GM23338 (cell line): ENCODE data around the gene VDR. TPM values are rescaled to one million over a fixed set of nuclear protein-coding genes. Genes with fewer than 3 reads are reported as not detected.

ENCODE experiments used
- ATAC-seq: fragments of 200-7000 bp; cut with Tn5 transposase; 3 replicates; pipeline ENCODE4 v1.9.1; 2020
- DNase-seq: peaks from one replicate; pipeline ENCODE4 v3.0.0-alpha.2; 2015; ENCODE audit warnings: low spot score
- H2AFZ ChIP-seq: fragments of 200-600 bp; sonication (generic); 2 replicates; pipeline ENCODE4 v1.8.0; 2016; ENCODE audit warnings: antibody characterized with exemption, mild to moderate bottlenecking, moderate library complexity
- H3F3A ChIP-seq: fragments of 200-600 bp; sonication (generic); replicated peaks from 2 replicates; pipeline ENCODE4 v1.8.0; 2017; ENCODE audit warnings: antibody characterized with exemption, mixed run types, low read depth
- H3K27ac ChIP-seq: fragments of 200-600 bp; sonication (generic); 2 replicates; pipeline ENCODE4 v1.6.1; 2016; ENCODE audit warnings: low read depth
- H3K27me3 ChIP-seq: fragments of 200-600 bp; sonication (generic); 2 replicates; pipeline ENCODE4 v1.8.0; 2016; ENCODE audit warnings: mild to moderate bottlenecking, mixed run types, moderate library complexity; ENCODE audit not compliant: insufficient read depth
- H3K36me3 ChIP-seq: fragments of 200-600 bp; sonication (generic); 2 replicates; pipeline ENCODE4 v1.8.0; 2016; ENCODE audit warnings: mild to moderate bottlenecking; ENCODE audit not compliant: insufficient read depth
- H3K4me1 ChIP-seq: fragments of 200-600 bp; sonication (generic); 2 replicates; pipeline ENCODE4 v1.8.0; 2016; ENCODE audit warnings: mild to moderate bottlenecking, moderate library complexity; ENCODE audit not compliant: insufficient read depth
- H3K4me2 ChIP-seq: fragments of 200-600 bp; sonication (generic); 2 replicates; pipeline ENCODE4 v1.7.1; 2017; ENCODE audit warnings: mixed run types
- H3K4me3 ChIP-seq: fragments of 200-600 bp; sonication (generic); 2 replicates; pipeline ENCODE4 v1.6.1; 2016; ENCODE audit warnings: mixed run types
- H3K79me2 ChIP-seq: fragments of 200-600 bp; sonication (generic); replicated peaks from 2 replicates; pipeline ENCODE4 v1.8.0; 2017; ENCODE audit warnings: mild to moderate bottlenecking; ENCODE audit not compliant: insufficient read depth
- H3K9me2 ChIP-seq: fragments of 200-600 bp; sonication (generic); 2 replicates; pipeline ENCODE4 v1.8.0; 2017; ENCODE audit not compliant: insufficient read depth
- H4K20me1 ChIP-seq: fragments of 200-600 bp; sonication (generic); replicated peaks from 2 replicates; pipeline ENCODE4 v1.8.0; 2017; ENCODE audit warnings: mild to moderate bottlenecking; ENCODE audit not compliant: insufficient read depth
- H3K27ac Mint-ChIP-seq: 2 replicates; pipeline ENCODE4 v1.8.0; 2020; ENCODE audit warnings: inconsistent platforms, mild to moderate bottlenecking, moderate library complexity, mixed read lengths
- H3K27me3 Mint-ChIP-seq: 3 replicates; pipeline ENCODE4 v1.8.0; 2022; ENCODE audit warnings: low read depth, mild to moderate bottlenecking, moderate library complexity, mixed read lengths, inconsistent platforms; ENCODE audit not compliant: insufficient read depth, poor library complexity
- H3K36me3 Mint-ChIP-seq: 3 replicates; pipeline ENCODE4 v1.8.0; 2021; ENCODE audit warnings: low read depth, mild to moderate bottlenecking, inconsistent platforms, moderate library complexity, mixed read lengths
- H3K4me1 Mint-ChIP-seq: 3 replicates; pipeline ENCODE4 v1.8.0; 2020; ENCODE audit warnings: mild to moderate bottlenecking, inconsistent platforms, mixed read lengths
- H3K4me3 Mint-ChIP-seq: 3 replicates; pipeline ENCODE4 v1.8.0; 2021; ENCODE audit warnings: moderate library complexity, mild to moderate bottlenecking, inconsistent platforms, mixed read lengths
- H3K9me3 Mint-ChIP-seq: 3 replicates; pipeline ENCODE4 v1.8.0; 2020; ENCODE audit warnings: moderate library complexity, mild to moderate bottlenecking, inconsistent platforms, mixed read lengths
- ETS1 ChIP-seq: IDR thresholded peaks from 2 replicates; pipeline ENCODE4 v1.6.1; 2016; ENCODE audit warnings: antibody characterized with exemption
- EZH2phosphoT487 ChIP-seq: fragments of 200-600 bp; sonication (generic); IDR thresholded peaks from one replicate; pipeline ENCODE4 v1.8.1; 2018; ENCODE audit warnings: antibody characterized with exemption; ENCODE audit not compliant: unreplicated experiment
- JUNB ChIP-seq: IDR thresholded peaks from one replicate; pipeline ENCODE4 v1.6.1; 2016; ENCODE audit warnings: antibody characterized with exemption; ENCODE audit not compliant: unreplicated experiment
- POLR2AphosphoS5 ChIP-seq: IDR thresholded peaks from 2 replicates; pipeline ENCODE4 v1.6.1; 2016; ENCODE audit warnings: antibody characterized with exemption, low read depth
- STAT1 ChIP-seq: IDR thresholded peaks from one replicate; pipeline ENCODE4 v1.6.1; 2016; ENCODE audit warnings: antibody characterized with exemption; ENCODE audit not compliant: unreplicated experiment
- ZNF114 ChIP-seq: fragments of 250-450 bp; sonication (Bioruptor Pico); IDR thresholded peaks from 2 replicates; pipeline ENCODE4 v1.5.0; 2020; ENCODE audit warnings: mild to moderate bottlenecking, moderate library complexity
- ZNF331 ChIP-seq: fragments of 250-450 bp; sonication (Bioruptor Pico); IDR thresholded peaks from 2 replicates; pipeline ENCODE4 v1.5.0; 2020; ENCODE audit warnings: low read depth, mild to moderate bottlenecking, moderate library complexity
- polyA plus RNA-seq: library from polyadenylated mRNA; unstranded; fragments of >200 nt; fragmentation: Nextera tagmentation; extraction: Ambion mirVana; gene quantifications from 2 replicates; pipeline ENCODE4 v1.2.1, GENCODE V29; 2016
- total RNA-seq: library from RNA; depleted of rRNA; stranded (reverse); fragments of >200 nt; shearing (Covaris generic); gene quantifications from 2 replicates; pipeline ENCODE4 v1.2.3, GENCODE V29; 2014
- TF ChIP-seq, protein P1 (sequence below): IDR thresholded peaks from one replicate; pipeline ENCODE4 v1.6.1; 2018; ENCODE audit warnings: antibody characterized with exemption; ENCODE audit not compliant: unreplicated experiment
- TF ChIP-seq, protein P2 (sequence below), 2 experiments: fragments of 200-600 bp in 1 of 2; sonication (generic) in 1 of 2; conservative IDR thresholded peaks; 2 replicates each; pipeline versions ENCODE4 v1.5.1 to v1.6.1; 2016 to 2017; ENCODE audit warnings: antibody characterized with exemption in 2 of 2, low read depth in 2 of 2, mild to moderate bottlenecking in 2 of 2, moderate library complexity in 1 of 2

Gene VDR
- total and polyA plus RNA-seq, 2 experiments from 2014 or later, result 0.37 to 1.4 TPM

- TF ChIP-seq ZNF331 (CRISPR knock-in tag), result no peak
Observed at GRCh38 chr12:47860873-47861272, 43.9 kb downstream of the VDR start (continued).

DNA sequence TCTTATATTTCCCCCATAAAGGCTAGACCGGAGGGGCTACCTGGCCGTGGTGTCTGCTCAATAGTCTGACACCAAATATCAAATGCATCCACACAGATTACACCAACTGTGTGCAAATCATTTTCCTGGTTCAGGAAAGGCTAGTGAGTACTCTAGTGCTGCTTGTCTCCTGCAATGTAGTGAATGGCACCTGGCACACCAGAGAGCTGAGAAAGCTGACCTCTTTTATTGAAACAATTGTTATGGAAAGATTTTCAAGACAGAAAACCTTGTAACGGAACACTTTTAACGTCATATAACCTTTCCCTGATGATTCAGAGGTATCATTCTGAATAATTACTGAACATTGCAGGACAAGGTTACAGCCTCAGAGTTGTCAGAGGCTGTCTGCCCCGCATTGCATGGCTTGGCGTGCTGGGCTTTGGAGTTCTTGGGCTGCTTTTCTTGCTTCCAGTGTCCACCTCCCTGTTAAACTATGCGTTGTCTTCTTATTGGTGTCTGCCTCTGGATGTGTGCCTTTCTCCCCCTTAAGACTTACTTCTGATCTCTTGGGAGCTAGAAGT lies 44.4 kb downstream of the VDR start:
- Histone ChIP-seq H3K27ac (no peak overlapping the region), H2AFZ (no peak overlapping the region), H3F3A (no peaks in the 10 kb centered on the region), H4K20me1 (no peaks in the 10 kb centered on the region), H3K4me2 (no peak overlapping the region), H3K4me3 (no peak overlapping the region), H3K27me3 (no peaks in the 10 kb centered on the region), H3K36me3 (no peaks in the 10 kb centered on the region), H3K4me1 (no peaks in the 10 kb centered on the region), H3K79me2 (no peaks in the 10 kb centered on the region), H3K9me2 (0 out of 2 replicates have a peak, but pooled peaks cover 3% of the 10 kb centered on the region)
- Mint-ChIP-seq H3K4me1 (no peaks in the 10 kb centered on the region), H3K36me3 (no peaks in the 10 kb centered on the region), H3K9me3 (no peaks in the 10 kb centered on the region), H3K4me3 (no peak overlapping the region), H3K27ac (no peak overlapping the region), H3K27me3 (peaks cover 4% of the 10 kb centered on the region)
- DNase-seq (no peak), ATAC-seq (no peak)
- no peak for TF ChIP-seq JUNB
- TF ChIP-seq ZNF331 (CRISPR knock-in tag), result no peak
- no peak for TF ChIP-seq STAT1
- no peak for TF ChIP-seq ETS1

- Mint-ChIP-seq H3K4me1 (no peaks in the 10 kb centered on the region), H3K4me3 (no peak overlapping the region), H3K36me3 (no peaks in the 10 kb centered on the region), H3K9me3 (no peaks in the 10 kb centered on the region), H3K27ac (no peak overlapping the region), H3K27me3 (peaks cover 4% of the 10 kb centered on the region)
- no peak overlapping the region for H3K4me3 ChIP-seq
- no peak for ATAC-seq
- TF ChIP-seq, protein P1, sequence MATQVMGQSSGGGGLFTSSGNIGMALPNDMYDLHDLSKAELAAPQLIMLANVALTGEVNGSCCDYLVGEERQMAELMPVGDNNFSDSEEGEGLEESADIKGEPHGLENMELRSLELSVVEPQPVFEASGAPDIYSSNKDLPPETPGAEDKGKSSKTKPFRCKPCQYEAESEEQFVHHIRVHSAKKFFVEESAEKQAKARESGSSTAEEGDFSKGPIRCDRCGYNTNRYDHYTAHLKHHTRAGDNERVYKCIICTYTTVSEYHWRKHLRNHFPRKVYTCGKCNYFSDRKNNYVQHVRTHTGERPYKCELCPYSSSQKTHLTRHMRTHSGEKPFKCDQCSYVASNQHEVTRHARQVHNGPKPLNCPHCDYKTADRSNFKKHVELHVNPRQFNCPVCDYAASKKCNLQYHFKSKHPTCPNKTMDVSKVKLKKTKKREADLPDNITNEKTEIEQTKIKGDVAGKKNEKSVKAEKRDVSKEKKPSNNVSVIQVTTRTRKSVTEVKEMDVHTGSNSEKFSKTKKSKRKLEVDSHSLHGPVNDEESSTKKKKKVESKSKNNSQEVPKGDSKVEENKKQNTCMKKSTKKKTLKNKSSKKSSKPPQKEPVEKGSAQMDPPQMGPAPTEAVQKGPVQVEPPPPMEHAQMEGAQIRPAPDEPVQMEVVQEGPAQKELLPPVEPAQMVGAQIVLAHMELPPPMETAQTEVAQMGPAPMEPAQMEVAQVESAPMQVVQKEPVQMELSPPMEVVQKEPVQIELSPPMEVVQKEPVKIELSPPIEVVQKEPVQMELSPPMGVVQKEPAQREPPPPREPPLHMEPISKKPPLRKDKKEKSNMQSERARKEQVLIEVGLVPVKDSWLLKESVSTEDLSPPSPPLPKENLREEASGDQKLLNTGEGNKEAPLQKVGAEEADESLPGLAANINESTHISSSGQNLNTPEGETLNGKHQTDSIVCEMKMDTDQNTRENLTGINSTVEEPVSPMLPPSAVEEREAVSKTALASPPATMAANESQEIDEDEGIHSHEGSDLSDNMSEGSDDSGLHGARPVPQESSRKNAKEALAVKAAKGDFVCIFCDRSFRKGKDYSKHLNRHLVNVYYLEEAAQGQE, result no peak
- no peak for TF ChIP-seq ZNF114 (CRISPR knock-in tag)
- TF ChIP-seq ETS1, result no peak
- TF ChIP-seq POLR2AphosphoS5, result no peak
- no peak for TF ChIP-seq JUNB
- TF ChIP-seq, protein P2, sequence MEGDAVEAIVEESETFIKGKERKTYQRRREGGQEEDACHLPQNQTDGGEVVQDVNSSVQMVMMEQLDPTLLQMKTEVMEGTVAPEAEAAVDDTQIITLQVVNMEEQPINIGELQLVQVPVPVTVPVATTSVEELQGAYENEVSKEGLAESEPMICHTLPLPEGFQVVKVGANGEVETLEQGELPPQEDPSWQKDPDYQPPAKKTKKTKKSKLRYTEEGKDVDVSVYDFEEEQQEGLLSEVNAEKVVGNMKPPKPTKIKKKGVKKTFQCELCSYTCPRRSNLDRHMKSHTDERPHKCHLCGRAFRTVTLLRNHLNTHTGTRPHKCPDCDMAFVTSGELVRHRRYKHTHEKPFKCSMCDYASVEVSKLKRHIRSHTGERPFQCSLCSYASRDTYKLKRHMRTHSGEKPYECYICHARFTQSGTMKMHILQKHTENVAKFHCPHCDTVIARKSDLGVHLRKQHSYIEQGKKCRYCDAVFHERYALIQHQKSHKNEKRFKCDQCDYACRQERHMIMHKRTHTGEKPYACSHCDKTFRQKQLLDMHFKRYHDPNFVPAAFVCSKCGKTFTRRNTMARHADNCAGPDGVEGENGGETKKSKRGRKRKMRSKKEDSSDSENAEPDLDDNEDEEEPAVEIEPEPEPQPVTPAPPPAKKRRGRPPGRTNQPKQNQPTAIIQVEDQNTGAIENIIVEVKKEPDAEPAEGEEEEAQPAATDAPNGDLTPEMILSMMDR (conservative IDR thresholded peaks at IDR 0.05; ENCODE audit: low read depth in 2 of 2), result no peak
- TF ChIP-seq EZH2phosphoT487, result no peak
- no peaks in the 10 kb centered on the region for H3K4me1 ChIP-seq
- no peak overlapping the region for H2AFZ ChIP-seq
- H3K4me2 ChIP-seq, result no peak overlapping the region
- no peaks in the 10 kb centered on the region for H3K79me2 ChIP-seq
- no peak overlapping the region for H3K27ac ChIP-seq
- no peak for DNase-seq
- no peaks in the 10 kb centered on the region for H4K20me1 ChIP-seq
- no peaks in the 10 kb centered on the region for H3F3A ChIP-seq
- 0 out of 2 replicates have a peak, but pooled peaks cover 3% of the 10 kb centered on the region for H3K9me2 ChIP-seq
- no peaks in the 10 kb centered on the region for H3K36me3 ChIP-seq
- no peaks in the 10 kb centered on the region for H3K27me3 ChIP-seq
Observed at GRCh38 chr12:47858511-47859266, 46.1 kb downstream of the VDR start.
